ENCODE data around the gene MIXL1.

MIXL1 gene

GRCh38 chr1:226223157-226223785 lies at the start of gene MIXL1:
Gene MIXL1 (plus strand): TSS chr1:226223664. CDS start chr1:226223682, 18 bp downstream.
- no peak for TF ChIP-seq CTCF (IDR thresholded peaks at IDR 0.05)

DNA sequence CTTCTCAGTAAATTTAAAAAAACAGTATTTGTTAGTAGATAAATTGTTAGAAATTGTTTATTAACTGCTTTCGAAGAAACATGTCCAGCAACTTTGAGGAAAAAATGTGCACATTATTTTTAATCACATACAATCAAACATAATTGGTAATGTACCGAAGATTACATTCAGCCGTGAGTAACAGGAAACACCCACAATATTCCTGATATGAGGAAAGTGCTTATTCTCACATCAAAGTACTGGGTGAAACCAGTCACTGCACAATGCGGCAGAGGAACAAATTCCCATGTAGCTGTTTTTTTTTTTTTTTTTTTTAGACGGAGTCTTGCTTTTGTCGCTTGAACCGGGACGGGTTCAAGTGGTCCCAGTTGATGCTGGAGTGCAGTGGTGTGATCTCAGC lies 46.6 kb upstream of the MIXL1 start:
- TF ChIP-seq CTCF (IDR thresholded peaks at IDR 0.05): no peak

- TF ChIP-seq CTCF (IDR thresholded peaks at IDR 0.05): peak; percentile 67
Observed at GRCh38 chr1:226181996-226182714, 41.3 kb upstream of the MIXL1 start.

GRCh38 chr1:226185141-226186036 lies 38.1 kb upstream of the MIXL1 start:
- no peak for TF ChIP-seq CTCF (IDR thresholded peaks at IDR 0.05)

DNA sequence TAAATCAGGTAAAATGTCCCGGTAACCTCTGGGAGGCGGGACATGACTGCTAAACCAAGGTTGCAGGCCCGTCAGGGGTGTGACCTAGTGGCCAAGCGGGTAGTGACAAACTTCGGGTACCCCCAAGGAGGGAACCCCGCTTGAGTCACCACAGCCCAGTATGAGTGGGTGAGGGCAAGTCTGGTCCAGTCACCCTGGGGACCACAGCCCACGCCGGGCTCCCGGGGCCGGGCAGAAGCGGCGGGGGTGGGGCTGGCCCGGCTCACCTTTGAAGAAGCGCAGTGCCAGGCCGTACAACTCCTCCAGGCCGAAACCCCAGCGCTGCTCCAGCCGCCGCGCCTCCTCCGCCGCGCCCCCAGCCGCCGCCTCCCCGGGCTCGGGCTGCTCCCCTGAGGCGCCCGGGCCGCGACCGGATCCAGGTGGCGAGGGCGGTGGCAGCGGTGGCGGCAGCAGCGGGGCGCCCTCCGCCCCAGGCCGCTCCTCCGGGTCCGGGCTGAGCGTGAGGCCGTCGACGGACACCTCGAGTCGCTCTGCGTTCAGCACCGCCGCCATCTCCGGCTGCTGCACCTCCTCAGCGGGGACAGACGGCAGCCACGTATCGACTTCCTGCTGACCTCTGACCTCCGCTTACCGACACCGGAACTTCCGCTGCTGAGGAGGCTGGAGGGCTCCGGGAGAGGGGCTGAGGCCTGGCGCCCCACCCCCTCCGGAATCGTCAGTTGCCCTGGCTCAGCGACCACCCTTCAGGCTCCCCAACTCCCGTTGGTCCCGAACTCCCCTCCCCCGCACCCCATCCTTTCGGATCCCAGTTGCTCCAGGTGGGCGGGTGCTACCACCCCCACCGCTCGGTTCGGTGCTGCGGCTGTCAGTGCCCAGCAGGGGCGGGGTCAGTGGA lies 37.1 kb upstream of the MIXL1 start, which contains the start of gene ACBD3:
Gene ACBD3 (minus strand): TSS at position 618 of the 895 bp plus-strand sequence. CDS start 66 bp downstream, at position 552.
- no peak for TF ChIP-seq CTCF (IDR thresholded peaks at IDR 0.05)

DNA sequence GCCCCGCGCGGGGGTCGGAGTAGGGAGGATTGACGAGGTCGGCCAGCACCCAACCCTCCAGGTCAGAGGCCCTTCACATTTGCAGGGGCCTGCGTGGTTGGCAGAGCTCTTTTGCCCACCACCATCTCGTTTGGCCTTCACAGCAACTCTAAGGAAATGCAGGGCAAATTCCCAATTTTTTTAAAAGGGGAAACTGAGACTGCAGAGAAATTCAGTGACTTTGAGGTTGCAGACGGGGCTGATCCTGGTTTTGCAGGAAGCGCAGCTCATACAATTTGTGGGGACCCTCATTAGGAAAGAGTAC lies 36.5 kb upstream of the MIXL1 start:
- TF ChIP-seq CTCF (IDR thresholded peaks at IDR 0.05): no peak

DNA sequence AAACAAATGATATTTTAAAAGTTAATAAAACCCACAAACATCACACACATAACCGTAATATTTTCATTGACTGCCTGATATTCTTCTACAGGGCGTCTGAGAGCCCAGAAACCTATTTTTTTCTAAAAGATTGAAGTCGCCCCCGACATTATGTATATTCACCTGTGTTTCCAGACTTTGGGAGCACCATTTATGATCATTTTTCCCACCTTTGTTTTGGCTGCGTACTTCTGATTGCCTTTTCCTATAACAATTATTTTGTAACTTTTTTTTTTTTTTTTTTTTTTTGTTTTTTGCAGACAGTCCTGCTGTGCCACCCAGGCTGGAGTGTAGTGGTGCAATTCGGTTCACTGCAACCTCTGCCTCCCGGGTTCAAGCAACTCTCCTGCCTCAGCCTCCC lies 36.1 kb upstream of the MIXL1 start:
- TF ChIP-seq CTCF (IDR thresholded peaks at IDR 0.05): no peak

Measured in LNCAP (cell line).